Measurements from ENCODE around the gene TGFBR3.

TGFBR3 gene

DNA sequence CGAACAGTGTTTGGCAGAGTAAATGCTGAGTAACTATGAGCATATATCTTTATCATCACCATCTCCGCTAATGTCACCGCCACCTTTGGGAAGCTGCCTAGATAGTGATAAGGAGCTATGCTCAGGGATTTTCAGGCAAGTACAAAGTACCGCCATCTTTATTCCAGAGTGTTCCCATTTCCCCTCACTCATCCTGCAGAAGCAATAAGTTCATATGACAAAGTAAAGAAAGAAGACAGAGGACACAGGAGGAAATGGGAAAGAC is 89.6 kb downstream of the TGFBR3 start:
- DNase-seq = no peak

DNA sequence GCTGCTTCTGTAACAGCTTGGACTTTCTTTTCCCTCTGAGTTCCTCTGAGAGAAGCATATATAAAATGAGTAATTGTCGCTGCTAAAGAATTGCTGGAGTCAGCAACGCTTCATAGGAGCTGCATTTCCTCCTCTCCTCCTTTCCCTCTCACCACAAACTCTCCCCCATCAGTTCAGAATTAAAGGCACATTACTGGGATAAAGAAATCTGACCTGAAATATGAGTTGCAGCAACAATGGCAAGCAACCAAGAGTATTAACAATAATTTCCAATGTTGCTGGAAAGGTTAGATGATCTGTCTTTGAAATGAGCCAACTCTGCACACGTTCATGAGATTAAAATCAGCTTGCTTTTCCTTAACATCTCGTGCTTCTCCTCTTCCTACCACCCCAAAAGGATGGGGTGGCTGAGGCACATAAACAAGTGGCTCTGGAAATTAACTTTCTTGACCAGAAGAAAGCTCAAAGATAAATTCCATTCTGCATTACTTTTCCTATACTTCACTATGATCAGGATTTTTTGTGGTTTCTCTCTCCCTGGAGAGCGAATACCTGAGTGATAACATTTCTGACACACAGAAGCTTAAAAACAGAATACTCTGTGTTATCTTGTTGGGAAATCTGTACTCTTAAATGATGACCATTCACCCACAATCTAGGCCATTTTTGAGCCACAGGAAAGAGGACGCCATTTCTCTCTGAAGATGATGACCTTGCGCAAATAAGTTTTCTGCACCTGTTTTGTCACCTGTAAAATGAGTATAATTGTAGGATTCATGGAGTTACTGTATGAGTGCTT is 90.2 kb downstream of the TGFBR3 start:
- DNase-seq = no peak

DNA sequence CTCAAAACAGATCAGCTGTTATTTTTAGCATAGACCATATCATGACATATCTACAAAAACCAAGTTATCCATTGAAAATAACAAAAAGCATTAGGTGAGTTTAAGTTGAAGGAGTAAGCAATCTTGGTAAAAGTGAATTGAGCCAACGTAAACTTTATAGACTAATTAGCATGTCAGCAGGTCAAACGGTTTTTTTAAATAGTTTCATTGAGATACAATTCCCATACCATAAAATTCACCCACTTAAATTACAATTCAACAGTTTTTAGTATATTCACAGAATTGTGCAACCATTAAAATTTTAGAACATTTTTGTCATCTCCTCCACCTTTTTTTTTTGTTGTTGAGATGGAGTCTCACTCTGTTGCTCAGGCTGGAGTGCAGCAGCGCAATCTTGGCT is 92.1 kb downstream of the TGFBR3 start:
- no peak for DNase-seq

DNA sequence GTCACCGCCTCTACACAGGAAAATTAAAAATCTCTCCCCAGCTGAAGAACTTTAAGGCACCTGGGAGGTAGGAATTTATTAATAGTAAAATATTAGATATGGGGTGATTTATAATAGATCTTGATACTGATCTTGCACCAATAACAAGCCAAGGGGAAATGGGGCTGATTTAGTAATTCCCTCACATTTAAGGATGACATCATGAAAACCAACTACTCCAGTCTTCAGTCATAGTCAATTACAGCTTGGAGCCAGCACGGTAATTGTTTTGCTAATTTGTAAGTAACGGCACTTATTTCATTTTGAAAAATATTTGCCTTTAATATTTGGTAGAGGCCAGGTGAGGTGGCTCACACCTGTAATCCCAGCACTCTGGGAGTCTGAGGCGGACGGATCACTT is 92.8 kb downstream of the TGFBR3 start:
- DNase-seq = no peak

DNA sequence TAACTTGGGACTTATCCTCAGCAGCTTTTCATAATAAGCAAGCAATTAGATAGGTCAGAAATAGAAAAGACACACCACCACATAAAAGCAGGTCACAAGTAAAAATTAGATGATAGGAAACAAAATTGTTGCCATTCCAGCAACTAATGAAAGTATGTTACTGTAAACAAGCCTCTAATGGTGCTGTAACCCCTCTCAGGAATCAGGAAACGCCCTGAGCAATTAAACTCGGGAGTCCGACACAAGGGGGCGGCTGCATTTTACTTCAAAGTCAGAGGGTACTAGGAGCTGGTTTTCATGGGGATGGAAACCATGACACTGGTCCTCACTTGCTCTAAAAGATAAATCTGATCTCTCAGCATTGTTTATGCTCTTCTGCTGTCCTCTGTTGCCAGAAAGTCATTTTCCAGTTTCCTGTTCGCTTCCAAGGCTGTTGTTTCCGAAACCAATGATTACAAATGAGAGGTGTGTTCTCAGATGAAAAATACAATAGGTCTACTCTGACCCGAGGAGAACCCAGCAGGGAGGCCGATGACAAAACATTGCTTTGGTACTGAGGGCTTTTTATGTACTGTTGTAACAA is 93.4 kb downstream of the TGFBR3 start:
- no peak for DNase-seq

DNA sequence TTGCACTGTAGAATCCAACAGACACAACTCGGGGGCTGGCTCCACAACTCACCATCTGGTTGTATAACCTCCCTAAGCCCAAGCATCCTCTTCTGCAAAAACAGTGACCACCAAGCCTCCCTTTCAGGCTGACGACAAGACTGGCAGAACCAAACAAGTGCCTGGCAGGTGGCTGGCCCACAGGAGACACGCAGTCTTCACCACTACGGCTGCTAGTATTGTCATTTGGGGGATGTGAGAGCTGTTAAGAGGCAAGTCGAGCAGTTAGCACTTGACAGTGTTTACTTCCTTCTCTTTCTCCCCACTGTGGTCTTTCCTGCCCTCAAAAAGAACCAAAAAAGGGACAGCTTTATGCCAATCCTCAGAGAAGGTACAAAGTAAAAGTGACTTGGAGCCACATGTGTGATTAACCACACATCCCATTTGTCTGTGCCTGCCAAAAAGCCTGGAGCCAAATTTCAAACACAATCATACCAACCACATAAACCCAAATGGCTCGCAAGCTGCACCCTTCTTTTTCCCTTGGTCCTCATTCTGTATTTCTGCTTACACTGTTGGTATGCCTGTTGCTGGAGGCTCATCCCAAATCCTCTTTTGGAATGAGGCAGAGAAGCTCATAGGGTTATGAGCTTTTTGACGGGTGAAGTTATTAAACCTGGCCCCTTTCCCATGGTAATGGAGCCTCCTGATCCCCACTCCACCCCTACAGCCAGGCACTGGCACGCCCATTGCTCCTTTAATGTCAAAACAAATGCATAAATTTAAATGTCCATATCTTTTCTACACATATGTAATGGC is 94.1 kb downstream of the TGFBR3 start:
- DNase-seq = no peak

DNA sequence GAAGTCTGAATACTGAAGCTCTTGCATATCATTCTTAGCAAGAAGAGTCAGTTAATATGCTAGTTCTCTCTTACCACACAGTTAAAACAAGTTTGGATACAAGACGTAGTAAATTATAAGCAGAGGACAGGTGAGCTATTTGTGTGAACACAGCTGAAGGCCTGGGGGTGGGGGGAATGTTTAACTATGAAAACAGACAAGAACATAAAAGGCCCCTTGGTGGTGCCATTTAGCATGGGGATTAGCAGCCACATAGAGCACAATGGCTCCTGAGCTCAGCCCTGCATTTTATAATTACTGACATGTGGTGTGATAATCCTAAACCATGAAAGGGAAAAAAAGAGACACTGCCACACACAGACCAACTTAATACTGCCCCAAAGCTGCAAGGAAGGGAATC is 94.8 kb downstream of the TGFBR3 start:
- no peak for DNase-seq

DNA sequence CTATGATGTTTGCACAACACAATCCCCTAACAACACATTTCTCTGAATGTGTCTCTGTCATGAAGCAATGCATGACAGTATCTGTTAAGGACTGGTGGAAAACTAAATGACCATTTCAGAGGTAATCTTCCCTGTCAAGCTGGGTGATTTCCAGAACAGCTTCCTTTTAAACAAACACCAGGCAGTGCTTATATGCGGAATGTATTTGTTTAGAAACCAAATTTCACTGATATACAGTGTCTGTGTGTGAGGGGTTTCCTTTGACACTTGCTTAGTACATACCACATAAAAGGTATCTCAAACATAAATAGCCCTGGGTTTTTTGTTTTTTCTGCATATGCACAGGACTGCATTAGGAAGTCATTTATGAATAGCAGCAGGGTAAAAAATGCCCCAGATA is 95.6 kb downstream of the TGFBR3 start:
- no peak for DNase-seq

DNA sequence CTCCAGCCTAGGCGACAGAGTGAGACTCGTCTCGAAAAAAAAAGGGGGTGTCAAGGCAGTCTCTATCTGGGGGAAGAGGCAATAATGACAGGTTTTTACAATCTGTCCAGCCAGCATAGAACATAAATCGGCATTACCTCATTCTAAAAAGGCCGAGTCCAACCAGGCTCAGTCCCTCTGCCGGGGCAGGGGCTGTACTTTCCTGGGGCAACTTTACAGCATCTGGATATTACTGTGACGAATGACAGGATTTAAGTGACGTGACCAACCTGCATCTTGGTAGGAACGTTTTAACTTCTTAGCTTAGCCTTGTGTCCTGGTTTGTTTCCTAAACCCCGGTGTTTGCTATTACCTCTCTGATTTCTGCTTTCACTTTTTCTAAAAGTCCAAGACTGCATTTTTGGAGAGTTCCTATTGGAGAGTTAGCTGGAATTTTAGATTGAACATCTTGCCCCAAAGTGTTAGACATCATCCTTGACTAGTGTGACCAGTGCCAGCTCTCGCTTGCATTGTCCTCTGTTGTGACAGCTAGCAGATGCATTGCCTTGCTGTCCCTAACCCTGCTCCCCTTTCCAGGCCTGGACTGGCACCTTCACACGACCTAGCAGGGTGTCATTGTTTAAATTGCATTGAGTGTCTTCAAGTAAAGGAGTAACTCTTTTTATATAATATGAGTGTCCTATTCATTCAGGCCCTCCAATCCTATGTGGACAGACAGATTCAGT is 96.5 kb downstream of the TGFBR3 start:
- no peak for DNase-seq

DNA sequence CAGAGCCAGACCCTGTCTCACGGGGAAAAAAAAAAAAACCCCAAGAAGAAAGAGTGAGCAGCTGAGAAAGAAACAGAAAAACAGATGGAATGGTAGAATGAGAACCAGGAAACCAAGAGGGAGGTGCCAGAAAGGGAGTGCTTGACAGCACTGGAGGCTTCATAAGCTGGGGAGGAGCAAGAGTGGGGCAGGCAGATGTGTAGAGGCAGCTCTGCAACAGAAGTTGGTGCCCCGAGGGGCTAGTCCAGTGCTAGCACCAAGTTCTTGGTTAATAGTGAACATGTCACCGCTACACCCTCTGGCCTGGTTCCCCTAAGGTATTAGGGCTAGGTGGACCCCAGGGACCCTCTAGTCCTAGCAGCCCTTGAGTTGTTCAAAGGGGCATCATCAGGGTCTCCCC is 98.0 kb downstream of the TGFBR3 start:
- no peak for DNase-seq

DNA sequence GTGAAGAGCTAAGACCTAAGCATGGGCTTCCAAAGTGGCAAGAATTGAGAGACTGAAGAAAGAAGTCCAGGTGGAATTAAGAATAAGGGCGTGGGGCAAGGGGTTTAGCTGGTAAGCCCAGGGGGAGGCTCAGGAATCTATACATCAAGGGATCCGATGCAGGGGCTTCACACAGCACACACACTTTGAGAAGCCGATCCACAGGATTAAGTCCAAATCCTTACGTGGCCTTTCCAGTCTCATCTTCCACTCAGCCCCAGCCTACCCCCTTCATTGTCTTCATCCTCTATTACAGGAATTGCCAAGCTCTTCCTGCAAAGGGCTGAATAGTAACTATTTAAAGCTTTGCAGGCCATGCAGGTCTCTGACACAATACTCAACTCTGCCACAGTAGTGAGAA is 101.3 kb downstream of the TGFBR3 start:
- no peak for DNase-seq

DNA sequence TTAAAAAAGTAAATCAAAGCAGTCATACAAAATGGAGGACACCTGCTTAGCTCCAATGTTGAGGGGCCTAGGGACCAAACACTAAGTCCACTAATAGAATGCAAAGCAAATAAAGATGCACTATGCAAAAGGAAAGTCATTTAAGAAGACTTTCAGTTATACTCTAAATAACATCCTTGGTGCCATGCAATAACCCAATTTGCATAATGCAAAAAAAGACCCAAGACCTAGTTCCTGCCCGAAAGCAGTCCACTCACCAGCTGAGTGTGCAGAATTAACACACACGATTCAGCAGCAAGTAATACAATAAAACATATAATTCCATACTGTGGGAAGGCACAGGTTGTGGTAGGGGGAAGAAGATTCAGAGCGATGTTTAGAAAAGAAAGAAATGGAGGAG is 101.8 kb downstream of the TGFBR3 start:
- no peak for DNase-seq

DNA sequence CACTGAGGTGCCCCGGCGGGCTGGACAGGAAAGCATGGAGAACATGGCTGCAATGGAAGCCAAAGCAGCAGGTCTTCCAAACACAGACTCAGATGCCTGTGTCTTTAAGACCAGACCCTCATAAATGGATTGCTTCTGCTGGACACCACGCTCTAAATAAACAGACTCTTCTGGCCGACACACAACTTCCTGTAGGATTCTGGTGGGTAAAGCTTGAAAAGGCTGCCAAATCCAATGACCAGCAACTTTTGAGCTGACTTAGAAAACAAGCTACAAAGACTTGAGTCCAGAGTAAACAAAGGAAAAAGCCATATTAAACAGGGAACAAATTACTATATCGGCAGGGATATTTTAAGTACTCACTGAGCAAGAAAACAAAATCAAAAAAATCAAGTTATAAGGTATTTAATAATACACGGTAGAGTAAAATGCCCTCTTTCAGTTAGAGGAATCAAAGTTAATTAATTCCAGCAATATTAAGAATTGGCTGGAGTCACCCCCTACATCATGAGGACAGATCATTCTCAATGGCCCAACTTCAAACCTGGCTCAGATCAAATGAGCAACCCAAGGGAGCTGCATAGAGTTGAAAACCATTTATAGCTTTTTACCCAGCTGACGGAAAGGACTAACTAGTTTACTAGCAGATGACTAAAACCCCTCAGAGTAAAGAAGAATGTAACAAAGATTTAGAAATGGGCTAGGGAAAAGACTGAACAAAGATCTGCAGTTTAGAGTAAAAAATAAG is 102.4 kb downstream of the TGFBR3 start:
- no peak for DNase-seq

DNA sequence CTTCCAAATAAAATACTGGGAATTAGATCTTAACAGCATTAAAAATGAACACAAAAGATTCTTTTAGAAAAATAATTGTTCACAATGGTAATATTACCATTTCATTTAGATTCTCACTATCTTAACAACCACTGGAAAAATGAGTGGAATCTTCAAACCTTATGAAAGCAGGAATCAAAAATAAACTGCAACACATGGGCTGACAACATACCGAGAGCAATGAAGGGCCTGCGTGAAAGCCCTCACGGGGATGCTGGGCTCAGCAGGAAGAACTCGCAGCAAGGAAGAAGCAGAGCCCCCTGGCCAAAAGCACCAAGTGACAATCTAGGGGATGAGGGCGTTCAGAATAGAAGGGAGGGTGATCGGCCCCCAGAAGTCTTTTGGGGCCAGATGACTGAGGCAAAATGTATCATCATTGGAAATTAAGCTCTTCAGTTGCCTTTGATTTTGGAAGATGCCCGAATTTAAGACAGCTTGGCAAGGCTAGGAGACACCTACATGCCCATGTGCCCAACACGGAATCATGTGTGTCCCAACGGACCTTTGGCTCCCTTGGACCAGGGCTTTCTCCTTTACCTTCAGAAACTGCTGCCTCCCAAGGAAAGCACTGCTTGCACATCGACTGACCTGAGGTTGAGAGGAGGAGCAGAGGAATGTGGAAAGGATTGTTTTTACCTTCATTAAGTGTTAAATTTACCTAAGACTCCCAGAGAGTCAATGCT is 103.9 kb downstream of the TGFBR3 start:
- DNase-seq = no peak

DNA sequence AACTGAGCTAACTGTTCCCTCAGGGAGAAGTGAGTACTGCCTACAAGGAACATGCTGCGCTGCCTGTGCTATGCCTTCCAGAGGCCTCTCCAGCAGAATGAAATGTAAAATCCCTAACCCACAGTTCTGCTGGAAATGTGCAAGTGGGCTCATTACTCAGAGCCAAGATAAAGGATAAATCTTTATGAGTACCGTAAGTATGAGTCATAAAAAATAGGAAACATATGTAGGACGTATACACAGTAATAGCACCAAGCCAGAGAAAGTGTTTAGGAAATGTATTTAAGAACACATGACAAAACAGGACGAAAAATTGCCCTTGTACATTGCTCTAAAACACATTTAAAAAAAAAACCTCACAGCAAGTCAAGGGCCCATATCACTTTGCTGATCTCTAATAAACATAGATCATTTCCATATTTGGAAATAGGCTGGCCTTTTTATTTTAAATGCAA is 104.6 kb downstream of the TGFBR3 start:
- no peak for DNase-seq

DNA sequence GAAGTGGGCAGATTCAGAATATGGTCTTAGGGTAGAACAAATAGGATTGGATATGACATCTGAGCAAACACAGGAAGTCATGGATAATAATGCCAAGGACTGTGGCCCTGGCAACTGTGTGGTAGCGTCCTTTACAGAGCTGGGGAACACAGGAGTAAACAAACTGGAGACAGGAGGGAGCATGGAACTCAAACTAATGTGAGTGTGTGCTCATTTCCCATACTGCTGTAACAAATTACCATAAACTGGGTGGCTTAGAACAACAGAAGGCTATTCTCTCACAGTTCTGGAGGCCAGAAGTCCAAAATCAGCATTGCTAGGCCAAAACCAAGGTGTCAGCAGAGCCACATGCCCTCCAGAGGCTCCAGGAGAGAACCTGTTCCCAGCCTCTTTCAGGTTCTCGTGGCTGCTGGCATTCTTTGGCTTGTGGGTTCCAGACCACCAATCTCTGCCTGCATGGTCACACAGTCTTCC is 106.4 kb downstream of the TGFBR3 start:
- DNase-seq = no peak

DNA sequence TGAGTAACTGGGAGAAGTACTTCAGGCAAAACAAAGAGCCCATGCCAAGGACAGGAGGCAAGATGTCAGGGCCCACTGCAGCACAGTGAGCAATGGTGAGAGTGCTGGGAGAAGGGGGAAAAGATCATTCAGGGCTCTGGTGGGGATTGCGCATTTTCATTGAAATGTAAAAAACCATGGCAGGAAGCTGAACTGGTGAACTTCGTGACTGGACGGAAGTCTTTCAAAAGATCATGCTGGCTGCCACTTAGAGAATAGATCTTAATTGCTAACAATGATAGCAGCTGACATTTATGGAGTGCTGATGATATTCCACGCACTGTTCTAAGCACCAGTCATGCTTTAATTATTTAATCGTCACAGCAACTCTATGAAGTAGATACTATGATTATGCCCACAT is 107.0 kb downstream of the TGFBR3 start:
- DNase-seq = no peak

DNA sequence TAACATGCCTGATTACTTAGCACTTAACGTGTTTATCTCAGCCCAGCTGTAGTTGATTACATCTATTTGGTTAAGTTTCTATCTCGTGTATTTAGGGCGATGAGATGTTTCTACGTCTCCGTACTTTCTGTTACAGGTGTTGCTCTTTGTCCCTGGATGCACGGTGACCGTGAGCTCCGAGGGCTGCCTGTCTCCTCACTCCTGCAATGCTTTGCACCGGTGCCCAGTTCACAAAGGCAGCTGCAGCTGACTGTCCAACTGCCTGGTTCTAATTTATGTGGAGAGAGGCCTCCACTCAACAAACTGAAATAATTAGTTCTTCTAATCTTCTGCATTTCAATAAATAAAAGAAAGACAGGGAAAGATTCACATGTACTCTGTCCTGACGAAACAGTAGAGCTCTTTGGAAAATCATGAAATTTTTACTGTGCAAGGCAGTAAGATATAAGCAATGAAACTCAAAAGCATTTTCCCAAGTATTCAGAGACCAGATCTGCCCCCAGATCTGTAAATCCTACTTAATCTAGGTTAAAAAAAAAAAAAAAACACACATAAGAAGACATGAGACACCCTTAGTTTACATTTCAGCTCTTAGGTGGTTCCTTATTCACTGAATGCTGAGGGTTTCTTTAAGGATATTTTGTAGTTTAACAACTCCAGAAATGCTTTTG is 108.2 kb downstream of the TGFBR3 start:
- DNase-seq = no peak

DNA sequence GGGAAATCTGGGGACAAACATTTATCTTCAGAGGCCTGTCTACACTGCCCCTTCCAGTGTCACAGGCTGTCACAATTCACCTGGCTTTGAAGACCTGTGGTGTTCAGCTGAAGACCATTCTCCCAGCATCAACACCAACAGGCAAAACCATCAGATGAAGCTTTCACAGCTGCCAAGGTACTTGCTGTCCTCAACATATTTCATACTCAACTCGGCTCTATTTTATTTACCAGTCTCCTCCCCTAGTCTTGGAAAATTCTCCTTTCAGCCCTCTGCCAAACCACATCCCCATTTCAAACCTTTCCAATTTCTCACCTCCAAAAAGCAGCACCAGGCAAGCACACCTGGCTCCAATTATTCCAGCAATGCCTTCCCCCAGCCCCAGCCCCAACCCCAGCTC is 108.8 kb downstream of the TGFBR3 start:
- DNase-seq = no peak

DNA sequence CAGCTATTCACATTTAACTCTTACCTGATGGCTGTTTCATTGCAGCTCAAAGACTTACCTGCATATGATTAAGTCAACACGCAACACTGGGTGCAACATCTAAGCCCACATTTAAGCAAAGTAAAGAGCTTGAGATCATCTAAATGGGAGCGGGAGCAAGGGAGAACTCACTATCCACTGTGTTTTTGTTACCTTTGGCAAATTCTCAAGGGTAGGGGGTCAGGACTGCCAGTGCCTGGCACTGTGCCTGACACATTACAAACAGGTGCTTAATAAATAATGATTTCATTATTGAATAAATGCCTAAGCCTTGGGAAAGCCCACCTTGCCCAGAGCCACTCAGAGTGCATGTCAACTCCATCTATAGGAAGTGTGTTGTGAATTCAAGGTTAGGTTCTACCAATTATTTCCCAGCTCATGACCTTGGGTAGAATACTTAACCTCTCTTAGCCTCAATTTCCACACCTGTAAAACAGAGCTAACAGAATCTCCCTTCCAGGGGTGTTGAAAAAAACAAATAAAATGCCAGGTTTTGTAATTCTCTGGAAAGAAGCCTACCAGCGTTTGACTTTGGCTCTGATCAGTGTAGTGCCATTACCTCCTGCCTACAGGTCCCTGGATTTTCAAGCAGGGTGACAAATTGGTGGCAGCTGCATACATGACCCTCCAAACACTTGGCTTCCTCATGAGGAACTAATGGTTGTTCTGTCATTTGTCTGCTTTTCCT is 109.7 kb downstream of the TGFBR3 start:
- DNase-seq = no peak

DNA sequence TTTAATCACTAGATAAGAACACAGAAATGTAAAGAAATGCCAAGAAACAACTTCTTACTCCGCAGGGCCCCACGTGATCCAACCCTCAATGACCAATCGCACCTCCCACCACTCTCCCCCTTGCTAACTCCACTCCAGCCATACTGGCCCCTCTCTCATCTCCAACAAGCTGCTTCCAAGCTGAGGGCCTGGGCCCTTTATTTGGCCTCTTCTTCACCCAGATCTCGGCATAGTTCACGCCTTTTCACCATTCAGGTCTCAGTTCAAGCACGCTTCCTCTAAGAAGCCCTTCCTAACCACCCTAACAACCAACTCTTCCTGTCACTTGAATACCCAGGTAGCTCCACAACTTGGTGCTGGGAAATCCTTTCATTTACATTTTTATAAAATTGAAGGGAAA is 110.7 kb downstream of the TGFBR3 start:
- DNase-seq = no peak
